KMS-11 (cell line): Measurements from ENCODE around the gene ANAPC13.

Experiments used
- H2AFZ ChIP-seq: fragments of 200-600 bp; sonication (generic); 2 replicates; pipeline ENCODE4 v1.6.1; 2016; ENCODE audit warnings: antibody characterized with exemption, mixed run types, low read depth
- H3K27ac ChIP-seq: fragments of 200-600 bp; sonication (generic); 2 replicates; pipeline ENCODE4 v1.6.1; 2016; ENCODE audit warnings: mild to moderate bottlenecking, mixed run types
- H3K27me3 ChIP-seq: fragments of 200-600 bp; sonication (generic); 2 replicates; pipeline ENCODE4 v1.6.1; 2017; ENCODE audit warnings: mild to moderate bottlenecking, low read depth, mixed run types, moderate library complexity; ENCODE audit not compliant: insufficient read depth
- H3K36me3 ChIP-seq: fragments of 200-600 bp; sonication (generic); 2 replicates; pipeline ENCODE4 v1.6.1; 2017; ENCODE audit warnings: mild to moderate bottlenecking, mixed run types; ENCODE audit not compliant: insufficient read depth
- H3K4me1 ChIP-seq: fragments of 200-600 bp; sonication (generic); 2 replicates; pipeline ENCODE4 v1.6.1; 2016; ENCODE audit warnings: mild to moderate bottlenecking, low read depth, mixed run types; ENCODE audit not compliant: poor library complexity, severe bottlenecking
- H3K4me2 ChIP-seq: fragments of 200-600 bp; sonication (generic); 2 replicates; pipeline ENCODE4 v1.7.0; 2016; ENCODE audit warnings: mild to moderate bottlenecking, mixed run types
- H3K4me3 ChIP-seq: fragments of 200-600 bp; sonication (generic); IDR thresholded peaks from 2 replicates; pipeline ENCODE4 v1.6.1; 2017; ENCODE audit warnings: low read depth, low read length, mixed read lengths; ENCODE audit not compliant: insufficient read depth
- H3K79me2 ChIP-seq: fragments of 200-600 bp; sonication (generic); 2 replicates; pipeline ENCODE4 v1.6.1; 2016; ENCODE audit warnings: low read depth, mixed run types; ENCODE audit not compliant: insufficient read depth
- H3K9ac ChIP-seq: fragments of 200-600 bp; sonication (generic); 2 replicates; pipeline ENCODE4 v1.6.1; 2016; ENCODE audit warnings: mild to moderate bottlenecking, mixed run types
- H4K20me1 ChIP-seq: fragments of 200-600 bp; sonication (generic); 2 replicates; pipeline ENCODE4 v1.6.1; 2016; ENCODE audit warnings: mild to moderate bottlenecking, mixed run types; ENCODE audit not compliant: insufficient read depth
- CTCF ChIP-seq: fragments of 200-600 bp; sonication (generic); conservative IDR thresholded peaks from 2 replicates; pipeline ENCODE4 v1.6.1; 2017; ENCODE audit warnings: low read depth, mild to moderate bottlenecking, antibody characterized with exemption, low read length, moderate library complexity, mixed read lengths

ANAPC13 gene

DNA sequence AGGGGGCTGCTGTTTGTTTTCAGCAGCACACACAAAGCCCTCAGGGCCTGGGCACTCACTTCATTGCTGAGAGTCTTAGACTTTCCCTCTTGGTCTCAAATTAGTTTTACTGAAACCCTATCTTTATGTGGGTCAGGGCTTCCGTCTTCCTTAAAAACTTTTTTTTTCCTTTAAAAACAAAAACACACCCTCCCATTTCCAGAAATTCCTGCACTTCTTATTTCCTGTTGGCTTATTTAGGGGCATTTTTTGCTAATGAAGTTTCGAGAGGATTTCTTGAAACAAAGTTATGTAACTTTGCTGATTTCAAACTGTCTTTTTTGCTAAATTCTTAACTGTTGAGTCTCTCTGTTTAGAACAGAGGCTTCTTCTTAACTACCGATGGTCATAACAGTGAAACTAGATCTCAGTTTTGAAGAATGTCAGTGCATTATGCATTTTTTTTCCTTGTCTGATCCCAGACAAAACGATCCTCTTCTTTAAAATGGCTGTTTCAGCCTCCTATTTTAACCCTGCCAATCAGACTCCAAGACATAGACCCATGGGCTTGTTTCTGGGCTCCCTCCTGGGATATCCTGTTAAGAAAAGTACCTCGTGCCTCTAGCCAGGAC lies 23.3 kb downstream of the ANAPC13 start:
- H3K36me3 ChIP-seq = no peaks in the 10 kb centered on the region
- no peaks in the 10 kb centered on the region for H3K79me2 ChIP-seq
- H3K9ac ChIP-seq = no peak overlapping the region
- no peak overlapping the region for H3K4me2 ChIP-seq
- no peak overlapping the region for H2AFZ ChIP-seq
- H4K20me1 ChIP-seq = no peaks in the 10 kb centered on the region
- H3K27ac ChIP-seq = no peak overlapping the region
- no peak overlapping the region for H3K4me3 ChIP-seq
- no peak for TF ChIP-seq CTCF
- no peaks in the 10 kb centered on the region for H3K4me1 ChIP-seq
- no peaks in the 10 kb centered on the region for H3K27me3 ChIP-seq

DNA sequence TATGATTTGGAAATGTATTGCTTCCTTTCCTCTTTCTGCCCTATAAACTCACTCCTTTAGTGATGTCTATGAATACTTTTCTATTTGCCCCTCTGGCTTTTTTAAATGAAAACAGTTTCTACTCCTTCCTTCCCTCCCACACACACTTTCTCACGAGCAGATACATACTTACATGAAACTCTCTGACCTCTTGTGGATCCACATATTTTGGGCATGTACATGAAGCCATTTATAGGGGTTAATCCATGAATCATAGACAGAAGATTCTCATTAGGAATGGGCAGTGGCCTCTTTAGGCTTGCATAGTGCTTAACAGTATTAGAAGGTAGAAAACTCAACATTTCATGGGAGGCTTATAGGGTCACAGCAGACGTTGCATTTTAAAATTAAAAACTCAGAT lies 24.8 kb downstream of the ANAPC13 start:
- H3K79me2 ChIP-seq = no peaks in the 10 kb centered on the region
- TF ChIP-seq CTCF = no peak
- H2AFZ ChIP-seq = no peak overlapping the region
- no peak overlapping the region for H3K4me2 ChIP-seq
- no peaks in the 10 kb centered on the region for H3K4me1 ChIP-seq
- no peaks in the 10 kb centered on the region for H3K27me3 ChIP-seq
- no peak overlapping the region for H3K27ac ChIP-seq
- H3K36me3 ChIP-seq = no peaks in the 10 kb centered on the region
- no peak overlapping the region for H3K9ac ChIP-seq
- H3K4me3 ChIP-seq = no peak overlapping the region
- no peaks in the 10 kb centered on the region for H4K20me1 ChIP-seq

GRCh38 chr3:134459562-134459961 lies 26.2 kb downstream of the ANAPC13 start:
- no peak overlapping the region for H3K27ac ChIP-seq
- H3K4me3 ChIP-seq = no peak overlapping the region
- no peak overlapping the region for H3K4me2 ChIP-seq
- H3K4me1 ChIP-seq = no peaks in the 10 kb centered on the region
- H3K9ac ChIP-seq = no peak overlapping the region
- no peak overlapping the region for H2AFZ ChIP-seq
- no peaks in the 10 kb centered on the region for H3K79me2 ChIP-seq
- H3K36me3 ChIP-seq = no peaks in the 10 kb centered on the region
- TF ChIP-seq CTCF = no peak
- H3K27me3 ChIP-seq = no peaks in the 10 kb centered on the region
- H4K20me1 ChIP-seq = no peaks in the 10 kb centered on the region

DNA sequence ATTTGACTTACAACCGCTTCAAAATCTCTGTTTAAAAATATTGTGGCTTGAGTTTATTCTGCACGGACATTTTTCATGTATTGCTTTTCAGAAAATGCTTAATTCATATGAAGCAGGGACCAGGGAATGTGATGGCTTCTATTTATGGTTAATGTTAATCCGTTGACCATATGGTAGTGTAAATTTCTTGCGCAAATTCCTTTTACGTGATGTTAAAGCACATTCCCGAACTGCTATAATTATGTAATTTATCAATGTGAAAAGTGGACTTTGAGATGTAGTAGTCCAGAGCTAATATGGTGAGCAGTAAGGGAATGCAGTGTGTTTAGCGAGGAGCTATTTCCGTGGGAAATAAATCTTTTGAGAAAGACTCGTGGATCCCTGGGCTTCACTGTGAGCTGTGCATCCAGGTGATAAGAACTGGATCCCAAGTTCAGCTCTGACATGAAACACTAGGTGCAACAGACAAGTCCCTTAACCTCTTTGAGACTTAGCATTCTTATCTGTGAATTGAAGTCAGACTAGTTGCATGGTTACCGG lies 27.3 kb downstream of the ANAPC13 start:
- H3K79me2 ChIP-seq = no peaks in the 10 kb centered on the region
- H3K27ac ChIP-seq = no peak overlapping the region
- TF ChIP-seq CTCF = no peak
- no peaks in the 10 kb centered on the region for H3K36me3 ChIP-seq
- H4K20me1 ChIP-seq = no peaks in the 10 kb centered on the region
- H3K9ac ChIP-seq = no peak overlapping the region
- H3K4me1 ChIP-seq = no peaks in the 10 kb centered on the region
- H2AFZ ChIP-seq = no peak overlapping the region
- no peak overlapping the region for H3K4me2 ChIP-seq
- H3K4me3 ChIP-seq = no peak overlapping the region
- H3K27me3 ChIP-seq = no peaks in the 10 kb centered on the region
